Ramos (cell line): ENCODE measurements around the gene CHRNB2.

Experiments used
- in situ Hi-C: fragments of 300-500 bp; cut with MboI; formaldehyde crosslinking; loops from one replicate; pipeline ENCODE4 v1.14.3; 2022; ENCODE audit warnings: low sequenced_read_pairs; ENCODE audit not compliant: unreplicated experiment

The CHRNB2 gene

GRCh38 chr1:154552036-154552435, 15.5 kb upstream of the CHRNB2 start:
- in situ Hi-C loops: no loop called here

- in situ Hi-C loops: no loop called here
Observed at GRCh38 chr1:154553056-154554030, 14.2 kb upstream of the CHRNB2 start.

DNA sequence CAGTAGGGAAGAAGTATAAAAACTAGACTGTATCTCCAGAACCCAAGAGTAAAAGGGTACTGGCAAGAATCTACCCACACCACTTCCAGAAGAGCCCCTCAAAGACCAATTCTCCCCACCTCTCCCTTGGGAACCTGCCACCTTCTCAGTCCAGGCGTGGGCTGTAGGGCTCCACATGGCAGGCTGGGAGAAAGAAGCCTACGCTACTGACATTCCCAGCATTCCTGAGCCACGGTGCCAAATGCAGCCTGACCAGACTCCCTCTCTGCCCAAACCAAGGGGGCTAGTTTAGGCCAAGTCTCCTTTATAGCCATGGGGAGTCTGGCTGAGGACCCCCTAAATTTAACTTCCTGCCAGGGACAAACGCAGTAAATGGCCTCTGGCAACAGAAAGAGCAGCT, 11.2 kb upstream of the CHRNB2 start:
- in situ Hi-C loops: no loop called here

DNA sequence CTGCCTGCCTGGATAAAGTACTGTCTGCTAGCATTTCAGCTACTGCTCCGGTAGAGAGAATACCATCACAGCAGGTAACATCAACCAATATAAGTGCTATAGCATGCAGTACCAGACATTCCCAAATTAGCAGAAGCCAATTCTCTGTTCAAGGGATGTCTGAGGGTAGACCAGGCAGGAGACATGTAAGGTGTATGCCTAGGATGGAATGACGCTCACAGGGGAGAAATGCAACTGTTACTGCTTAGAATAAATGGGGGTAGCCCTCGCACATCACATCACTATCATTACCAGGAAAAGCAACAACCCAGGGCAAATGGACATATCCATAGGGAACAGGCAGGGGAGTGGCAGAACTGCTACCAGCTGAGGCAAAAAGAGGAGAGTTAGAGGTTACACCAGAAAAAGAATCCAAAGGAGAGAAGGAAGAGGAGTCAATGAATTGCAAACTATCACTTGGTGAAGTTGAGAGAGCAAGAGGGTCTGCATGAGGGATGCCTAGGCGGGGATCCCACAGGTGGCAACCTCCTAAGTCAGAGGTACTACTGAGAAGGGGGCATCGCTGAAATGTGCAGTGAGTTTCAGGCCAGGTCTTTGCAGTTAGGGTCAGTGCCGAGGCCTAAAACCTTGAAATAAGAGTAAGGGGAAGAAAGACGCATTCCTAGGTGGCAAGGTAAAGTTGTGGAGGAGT, 10.2 kb upstream of the CHRNB2 start:
- in situ Hi-C loops: no loop called here

DNA sequence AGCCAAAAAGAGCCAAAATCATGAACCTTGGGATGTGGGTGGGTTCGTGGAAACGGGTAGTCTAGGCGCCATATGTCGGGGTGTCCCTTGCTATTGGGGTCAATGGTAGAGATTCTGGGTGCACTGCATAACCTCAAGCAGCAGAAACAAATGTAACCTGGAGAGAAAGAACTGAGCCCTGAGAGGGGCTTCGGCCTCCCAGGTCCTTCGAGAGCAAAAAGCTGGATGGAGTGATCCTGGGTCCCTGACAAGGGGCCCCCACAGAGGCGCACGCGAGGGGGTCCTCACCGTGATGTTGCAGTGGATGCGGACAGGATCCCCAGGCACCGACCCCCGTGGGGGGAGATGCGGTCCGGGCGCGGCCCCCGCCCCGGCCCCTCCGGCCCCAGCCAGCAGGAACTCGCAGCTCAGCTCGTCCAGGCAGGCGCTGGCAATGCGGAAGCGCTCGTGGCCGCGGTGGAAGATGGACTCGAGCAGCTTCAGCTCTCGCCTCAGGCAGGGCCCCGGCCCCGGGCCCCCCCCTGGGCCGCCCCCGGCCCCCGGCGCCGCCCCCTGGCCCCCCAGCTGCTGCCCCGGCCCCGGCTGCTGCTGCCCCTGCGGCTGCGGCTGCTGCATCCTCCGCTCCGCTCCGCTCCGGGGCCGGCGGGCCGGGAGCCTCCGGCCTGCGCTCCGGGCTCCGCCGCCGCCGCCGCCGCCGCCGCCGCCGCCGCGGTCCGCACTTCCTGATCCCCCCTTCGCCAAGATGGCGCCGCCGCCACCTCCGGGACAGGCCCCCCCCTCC, 9.4 kb upstream of the CHRNB2 start, which contains the start of gene UBE2Q1:
UBE2Q1 (minus strand) TSS at position 724 of the 781 bp plus-strand sequence; CDS start at position 615, 109 bp downstream.
- in situ Hi-C loops: no loop called here

GRCh38 chr1:154558720-154559465, 8.7 kb upstream of the CHRNB2 start:
- in situ Hi-C loops: no loop called here

DNA sequence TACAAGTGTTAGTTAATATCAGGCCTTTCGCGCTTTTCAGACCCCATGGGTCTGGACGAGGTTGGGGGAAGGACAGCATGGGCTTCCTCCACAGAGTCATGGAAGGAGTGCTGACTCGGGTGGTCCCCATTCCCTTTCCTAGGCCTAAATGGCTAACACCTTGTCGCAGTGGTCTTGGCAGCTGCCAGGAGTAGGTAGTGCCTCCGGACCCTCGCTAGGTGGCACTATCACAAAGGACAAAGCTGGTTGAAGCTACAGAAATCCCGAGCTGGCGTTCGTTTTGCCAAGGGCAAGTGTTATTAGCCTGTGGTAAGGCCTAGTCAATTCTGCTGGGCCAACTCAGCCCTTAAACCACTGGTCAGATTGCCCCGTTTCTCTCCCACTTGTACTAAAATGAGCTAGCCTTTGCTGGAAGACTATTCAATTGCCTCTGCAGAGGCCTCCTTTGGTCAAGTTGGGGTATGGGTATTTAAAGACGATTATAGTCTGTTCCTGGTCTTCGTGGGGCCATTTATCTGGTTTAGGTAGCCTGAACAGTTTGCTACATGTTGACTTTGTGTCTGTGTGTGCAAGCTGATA, 8.0 kb upstream of the CHRNB2 start:
- in situ Hi-C loops: loop anchor here (10.0 kb wide), 1 partner anchor 325 kb away; no protein-coding TSS in a partner anchor

DNA sequence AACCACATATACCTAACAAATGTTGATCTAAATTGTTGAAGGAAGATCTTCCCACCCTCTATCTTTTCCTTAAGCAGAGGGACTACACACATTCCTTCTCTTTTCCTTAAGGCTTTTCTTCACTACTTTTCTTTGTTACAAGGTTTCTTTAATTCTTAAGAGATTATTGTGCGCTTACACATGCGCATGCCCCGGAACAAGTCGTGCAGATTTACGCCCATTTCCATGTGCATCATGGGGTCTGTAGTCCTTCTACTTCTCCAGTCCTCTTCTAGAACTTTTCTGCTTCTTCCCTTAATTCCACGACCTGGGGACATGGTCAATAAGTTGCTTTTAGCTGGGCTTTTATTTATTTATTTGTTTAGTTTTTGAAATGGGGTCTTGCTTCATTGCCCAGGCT, 1.7 kb upstream of the CHRNB2 start:
- in situ Hi-C loops: loop anchor here (10.0 kb wide), 1 partner anchor 319 kb away; no protein-coding TSS in a partner anchor

- in situ Hi-C loops: loop anchor here (10.0 kb wide), 1 partner anchor 317 kb away; no protein-coding TSS in a partner anchor
Observed at GRCh38 chr1:154568157-154568815, 708 bp downstream of the CHRNB2 start.

DNA sequence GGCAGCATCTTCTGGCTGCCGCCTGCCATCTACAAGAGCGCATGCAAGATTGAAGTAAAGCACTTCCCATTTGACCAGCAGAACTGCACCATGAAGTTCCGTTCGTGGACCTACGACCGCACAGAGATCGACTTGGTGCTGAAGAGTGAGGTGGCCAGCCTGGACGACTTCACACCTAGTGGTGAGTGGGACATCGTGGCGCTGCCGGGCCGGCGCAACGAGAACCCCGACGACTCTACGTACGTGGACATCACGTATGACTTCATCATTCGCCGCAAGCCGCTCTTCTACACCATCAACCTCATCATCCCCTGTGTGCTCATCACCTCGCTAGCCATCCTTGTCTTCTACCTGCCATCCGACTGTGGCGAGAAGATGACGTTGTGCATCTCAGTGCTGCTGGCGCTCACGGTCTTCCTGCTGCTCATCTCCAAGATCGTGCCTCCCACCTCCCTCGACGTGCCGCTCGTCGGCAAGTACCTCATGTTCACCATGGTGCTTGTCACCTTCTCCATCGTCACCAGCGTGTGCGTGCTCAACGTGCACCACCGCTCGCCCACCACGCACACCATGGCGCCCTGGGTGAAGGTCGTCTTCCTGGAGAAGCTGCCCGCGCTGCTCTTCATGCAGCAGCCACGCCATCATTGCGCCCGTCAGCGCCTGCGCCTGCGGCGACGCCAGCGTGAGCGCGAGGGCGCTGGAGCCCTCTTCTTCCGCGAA, 3.8 kb downstream of the CHRNB2 start:
- in situ Hi-C loops: no loop called here

GRCh38 chr1:154571964-154572288, 4.3 kb downstream of the CHRNB2 start:
- in situ Hi-C loops: no loop called here

GRCh38 chr1:154572468-154573167, 5.0 kb downstream of the CHRNB2 start:
- in situ Hi-C loops: no loop called here

GRCh38 chr1:154573168-154573510, 5.6 kb downstream of the CHRNB2 start:
- in situ Hi-C loops: no loop called here

DNA sequence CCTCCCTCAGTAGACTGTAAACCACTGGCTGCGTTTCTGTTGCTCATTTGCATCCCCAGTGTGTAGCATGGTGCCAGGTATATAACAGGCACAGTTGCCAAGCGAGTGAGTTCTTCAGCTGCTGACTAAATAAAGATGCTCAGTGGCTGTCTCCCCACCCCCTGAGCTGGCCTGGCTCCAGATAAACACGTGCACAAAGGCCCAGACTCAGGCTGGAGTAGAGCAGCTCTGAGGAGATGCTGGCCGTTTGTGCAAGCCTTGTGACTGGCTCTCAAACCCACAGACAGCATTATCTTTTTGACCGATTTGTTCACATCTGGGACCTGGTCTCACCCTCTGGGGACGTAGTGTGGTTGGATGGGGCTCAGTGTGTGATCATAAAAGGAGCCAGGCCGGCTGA, 7.1 kb downstream of the CHRNB2 start:
- in situ Hi-C loops: no loop called here

DNA sequence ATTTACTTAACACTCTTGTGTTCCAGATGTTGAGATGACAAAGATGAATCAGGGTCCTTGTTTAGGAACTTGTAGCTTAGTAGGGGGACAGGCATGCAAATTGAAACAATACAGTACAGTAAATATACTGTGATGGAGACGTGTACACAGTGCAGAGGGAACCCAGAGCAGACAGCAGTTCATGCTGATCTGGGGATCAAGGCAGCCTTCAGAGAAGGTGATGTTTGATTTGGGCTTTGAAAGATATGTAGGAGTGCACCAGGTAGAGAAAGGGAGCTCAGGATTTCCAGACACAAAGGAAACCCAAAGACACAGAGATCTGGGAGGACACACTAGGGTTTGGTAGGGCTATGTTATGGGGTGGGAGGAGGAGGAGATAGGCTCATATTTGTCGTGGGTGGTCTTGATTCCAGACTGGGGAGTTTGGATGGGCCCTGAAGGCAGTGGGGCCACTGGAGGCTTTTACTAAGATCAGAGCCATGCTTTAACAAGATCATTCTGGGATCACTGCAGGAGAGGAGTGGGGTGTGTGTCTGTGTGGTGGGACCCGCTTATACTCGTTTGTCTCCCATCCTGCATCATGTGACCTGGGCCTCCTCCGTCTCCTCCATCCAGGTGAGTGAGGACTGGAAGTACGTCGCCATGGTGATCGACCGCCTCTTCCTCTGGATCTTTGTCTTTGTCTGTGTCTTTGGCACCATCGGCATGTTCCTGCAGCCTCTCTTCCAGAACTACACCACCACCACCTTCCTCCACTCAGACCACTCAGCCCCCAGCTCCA, 7.8 kb downstream of the CHRNB2 start:
- in situ Hi-C loops: no loop called here

DNA sequence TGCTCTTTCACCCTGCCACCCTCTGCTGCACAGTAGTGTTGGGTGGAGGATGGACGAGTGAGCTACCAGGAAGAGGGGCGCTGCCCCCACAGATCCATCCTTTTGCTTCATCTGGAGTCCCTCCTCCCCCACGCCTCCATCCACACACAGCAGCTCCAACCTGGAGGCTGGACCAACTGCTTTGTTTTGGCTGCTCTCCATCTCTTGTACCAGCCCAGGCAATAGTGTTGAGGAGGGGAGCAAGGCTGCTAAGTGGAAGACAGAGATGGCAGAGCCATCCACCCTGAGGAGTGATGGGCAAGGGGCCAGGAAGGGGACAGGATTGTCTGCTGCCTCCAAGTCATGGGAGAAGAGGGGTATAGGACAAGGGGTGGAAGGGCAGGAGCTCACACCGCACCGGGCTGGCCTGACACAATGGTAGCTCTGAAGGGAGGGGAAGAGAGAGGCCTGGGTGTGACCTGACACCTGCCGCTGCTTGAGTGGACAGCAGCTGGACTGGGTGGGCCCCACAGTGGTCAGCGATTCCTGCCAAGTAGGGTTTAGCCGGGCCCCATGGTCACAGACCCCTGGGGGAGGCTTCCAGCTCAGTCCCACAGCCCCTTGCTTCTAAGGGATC, 8.5 kb downstream of the CHRNB2 start:
- in situ Hi-C loops: no loop called here
